Right forelimb (tissue), 1 donor: Measurements from ENCODE around the gene TMEM120B.
"Not testable (repeated sequence)": the region's sequence is repeated elsewhere in the genome, so short reads cannot be mapped to it uniquely, and the experiment has no call there.

ENCODE experiments used
- DNase-seq: peaks from one replicate; pipeline ENCODE4 v3.0.0-alpha.2; 2018

The TMEM120B gene

DNA sequence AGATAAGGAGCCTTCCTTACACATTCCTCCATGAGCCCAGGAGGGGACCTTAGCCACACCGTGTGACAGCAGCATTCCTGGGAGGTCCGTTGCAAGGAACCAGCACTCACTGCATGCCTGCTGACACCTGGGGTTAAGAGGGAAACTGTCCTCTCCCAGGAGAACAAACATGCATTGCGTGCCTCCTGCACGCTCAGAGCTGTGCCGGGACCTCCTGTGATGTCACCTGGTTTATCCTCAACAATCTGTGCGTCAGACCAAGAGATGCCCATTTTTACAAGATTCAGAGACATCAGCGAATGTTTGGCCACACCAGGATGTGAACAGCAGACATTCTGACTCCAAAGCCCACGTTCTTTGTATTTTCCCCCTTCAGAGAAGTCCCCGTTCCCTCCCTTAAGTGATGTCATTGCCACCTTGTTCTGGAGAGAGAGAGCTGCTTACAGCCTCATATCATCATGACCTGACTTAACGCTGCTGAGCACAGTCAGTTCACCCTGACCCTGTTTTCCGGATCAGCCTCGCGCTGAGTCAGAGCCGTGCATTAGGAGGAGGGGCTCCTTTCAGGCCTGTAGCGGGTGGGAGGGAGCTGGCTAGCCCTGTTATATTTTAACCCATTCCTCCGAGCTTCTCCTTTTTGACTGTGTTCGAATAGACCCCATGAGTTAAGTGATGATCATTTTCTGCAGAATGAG, 36.2 kb downstream of the TMEM120B start:
- DNase-seq = no peak

DNA sequence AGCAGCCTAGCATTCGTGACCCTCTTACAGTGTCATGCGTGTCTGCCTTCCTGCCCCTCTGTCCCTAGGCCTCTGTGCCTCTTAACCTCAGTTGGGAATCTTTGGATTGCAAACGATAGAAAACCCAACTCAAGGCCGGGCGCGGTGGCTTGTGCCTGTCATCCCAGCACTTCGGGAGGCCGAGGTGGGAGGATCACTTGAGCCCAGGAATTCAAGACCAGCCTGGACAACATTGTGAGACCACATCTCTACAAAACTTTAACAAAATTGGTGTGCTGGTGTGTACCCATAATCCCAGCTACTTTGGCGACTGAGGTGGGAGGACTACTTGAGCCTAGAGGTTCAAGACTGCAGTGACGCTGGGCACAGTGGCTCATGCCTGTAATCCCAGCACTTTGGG, 36.7 kb downstream of the TMEM120B start:
- DNase-seq = no peak

DNA sequence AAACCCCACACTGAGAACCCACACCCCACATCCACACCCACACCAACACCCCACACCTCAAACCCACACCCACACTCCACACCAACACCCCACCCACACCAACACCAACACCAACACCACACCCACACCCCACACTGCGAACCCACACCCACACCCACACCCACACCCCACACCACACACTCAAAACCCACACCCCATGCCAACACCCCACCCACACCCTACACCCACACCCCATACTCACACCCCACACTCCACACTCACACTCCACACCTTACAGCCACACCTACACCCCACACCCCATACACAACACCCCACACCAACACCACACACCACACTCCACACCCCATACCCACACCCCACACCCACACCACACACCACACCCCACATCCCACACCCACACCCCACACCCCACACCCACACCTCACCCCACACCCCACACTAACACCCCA, 38.0 kb downstream of the TMEM120B start:
- no peak for DNase-seq

DNA sequence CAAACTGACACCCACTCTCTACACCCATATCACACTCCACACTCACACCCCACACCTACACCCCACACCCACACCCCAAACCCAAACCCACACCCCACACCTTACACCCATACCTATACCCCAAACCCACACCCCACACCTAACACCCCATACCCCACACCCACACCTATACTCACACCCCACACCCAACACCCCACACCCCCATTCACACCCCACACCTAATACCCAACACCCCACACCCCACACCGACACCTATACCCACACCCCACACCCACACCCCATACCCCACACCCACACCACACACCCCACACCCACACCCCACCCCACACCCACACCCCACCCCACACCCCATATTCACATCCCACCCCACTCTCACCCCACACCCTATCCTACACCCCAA, 38.5 kb downstream of the TMEM120B start:
- no peak for DNase-seq

- no peak for DNase-seq
Observed at GRCh38 chr12:121751749-121752351, 39.3 kb downstream of the TMEM120B start.

- no peak for DNase-seq
Observed at GRCh38 chr12:121753844-121754264, 41.3 kb downstream of the TMEM120B start.

DNA sequence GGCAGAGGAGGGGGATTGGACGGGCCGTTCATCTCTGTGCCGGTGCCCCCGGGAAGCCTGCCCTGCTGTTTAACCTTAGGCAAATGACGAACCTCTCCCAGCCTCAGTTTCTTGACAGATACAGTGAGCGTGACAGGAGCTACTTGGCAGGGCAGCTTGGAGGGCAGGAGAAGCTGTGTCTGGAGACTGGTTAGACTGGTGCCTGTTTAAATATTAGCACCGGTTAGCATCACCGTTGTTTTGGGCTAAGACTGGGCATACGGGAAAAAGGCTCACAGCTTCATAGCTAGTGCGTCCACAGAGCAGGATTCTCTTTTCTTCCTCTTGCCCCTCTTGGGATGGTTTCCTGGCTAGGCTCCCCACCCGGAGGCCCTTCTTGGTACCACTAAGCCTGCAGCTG, 42.3 kb downstream of the TMEM120B start:
- DNase-seq = no peak

- DNase-seq = no peak
Observed at GRCh38 chr12:121755591-121755990, 43.0 kb downstream of the TMEM120B start.

- DNase-seq = not testable (repeated sequence)
Observed at GRCh38 chr12:121758536-121758935, 46.0 kb downstream of the TMEM120B start.

DNA sequence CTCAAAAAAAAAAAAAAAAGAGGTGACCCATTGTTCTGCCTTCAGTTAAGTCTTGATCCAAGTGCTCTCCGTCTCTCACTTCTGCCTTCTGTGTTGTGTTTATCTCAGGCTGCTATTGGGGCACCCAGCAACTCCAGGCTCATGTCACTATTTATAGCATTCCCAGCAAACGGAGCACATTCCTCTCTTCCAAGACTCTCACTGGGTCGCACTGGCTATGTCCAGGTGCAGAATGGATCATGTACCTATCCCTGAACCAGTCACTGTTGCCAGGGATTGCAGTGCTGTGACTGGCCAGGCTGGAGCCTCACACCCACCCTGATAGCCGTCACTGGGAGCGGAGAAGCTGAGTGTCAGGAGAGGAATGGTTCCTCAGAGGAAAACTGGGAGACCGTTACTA, 49.7 kb downstream of the TMEM120B start:
- DNase-seq = no peak

DNA sequence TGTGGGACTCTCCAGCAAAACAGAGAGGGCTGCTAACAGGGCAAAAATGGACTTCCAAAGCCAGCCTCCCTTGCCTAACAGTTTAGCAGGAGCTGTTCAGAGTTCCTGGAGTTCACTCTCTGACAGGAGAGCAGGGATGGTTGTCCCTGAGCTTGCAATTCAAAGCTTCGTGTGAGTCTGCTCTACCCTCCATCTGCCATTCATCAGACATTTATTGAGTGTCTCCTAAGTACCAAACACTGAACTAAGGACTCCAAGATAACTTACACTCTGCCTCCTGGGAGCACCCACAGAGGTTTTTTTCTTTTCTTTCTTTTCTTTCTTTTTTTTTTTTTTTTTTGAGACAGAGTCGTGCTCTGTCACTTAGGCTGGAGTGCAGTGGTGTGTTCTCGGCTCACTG, 52.3 kb downstream of the TMEM120B start:
- no peak for DNase-seq

DNA sequence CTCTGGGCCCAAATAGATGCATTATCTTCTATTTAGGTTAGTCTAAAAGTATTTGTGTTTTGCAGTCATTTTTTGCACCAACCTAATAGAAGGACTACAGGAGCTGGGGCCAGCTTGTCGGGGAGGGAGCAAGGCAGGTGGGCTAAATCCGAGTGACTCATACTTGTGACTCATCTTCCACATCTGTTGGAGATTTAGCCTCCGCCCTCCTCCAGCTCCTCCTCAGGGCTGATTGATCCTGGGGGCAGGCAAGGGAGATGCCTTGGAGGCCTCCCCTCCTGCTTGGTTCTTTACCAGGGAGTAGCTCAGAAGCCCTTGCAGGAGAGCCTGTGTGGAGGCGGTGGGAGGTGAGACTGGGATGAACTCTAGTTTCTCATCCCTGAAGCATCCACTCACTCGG, 53.0 kb downstream of the TMEM120B start:
- no peak for DNase-seq

GRCh38 chr12:121766290-121767039, 53.9 kb downstream of the TMEM120B start:
- no peak for DNase-seq

GRCh38 chr12:121767525-121768016, 55.0 kb downstream of the TMEM120B start:
- DNase-seq = no peak

GRCh38 chr12:121769297-121769830, 56.8 kb downstream of the TMEM120B start:
- DNase-seq = no peak

DNA sequence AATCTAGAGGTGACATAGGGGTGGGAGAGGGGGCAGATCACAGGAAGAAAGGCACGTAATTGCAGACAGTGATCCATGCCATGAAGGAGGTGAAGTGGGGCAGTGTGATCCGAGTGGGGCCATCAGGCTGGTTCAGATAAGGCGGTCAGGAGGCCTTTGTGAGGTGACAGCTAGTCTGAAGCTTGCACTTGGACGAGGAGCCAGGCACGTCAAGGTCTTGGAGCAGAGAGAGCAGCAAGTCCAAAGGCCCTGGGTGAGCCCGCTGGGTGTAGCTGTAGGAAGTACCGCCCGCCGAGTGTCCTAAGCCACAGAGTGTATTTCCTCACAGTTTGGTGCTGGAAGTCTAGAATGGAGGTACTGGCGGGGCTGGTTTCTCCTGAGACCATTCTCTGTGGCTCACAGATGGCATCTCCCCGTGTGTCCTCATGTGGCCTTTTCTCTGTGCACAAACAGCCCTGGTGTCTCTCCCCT, 57.3 kb downstream of the TMEM120B start:
- no peak for DNase-seq

- no peak for DNase-seq
Observed at GRCh38 chr12:121770388-121770787, 57.8 kb downstream of the TMEM120B start.

DNA sequence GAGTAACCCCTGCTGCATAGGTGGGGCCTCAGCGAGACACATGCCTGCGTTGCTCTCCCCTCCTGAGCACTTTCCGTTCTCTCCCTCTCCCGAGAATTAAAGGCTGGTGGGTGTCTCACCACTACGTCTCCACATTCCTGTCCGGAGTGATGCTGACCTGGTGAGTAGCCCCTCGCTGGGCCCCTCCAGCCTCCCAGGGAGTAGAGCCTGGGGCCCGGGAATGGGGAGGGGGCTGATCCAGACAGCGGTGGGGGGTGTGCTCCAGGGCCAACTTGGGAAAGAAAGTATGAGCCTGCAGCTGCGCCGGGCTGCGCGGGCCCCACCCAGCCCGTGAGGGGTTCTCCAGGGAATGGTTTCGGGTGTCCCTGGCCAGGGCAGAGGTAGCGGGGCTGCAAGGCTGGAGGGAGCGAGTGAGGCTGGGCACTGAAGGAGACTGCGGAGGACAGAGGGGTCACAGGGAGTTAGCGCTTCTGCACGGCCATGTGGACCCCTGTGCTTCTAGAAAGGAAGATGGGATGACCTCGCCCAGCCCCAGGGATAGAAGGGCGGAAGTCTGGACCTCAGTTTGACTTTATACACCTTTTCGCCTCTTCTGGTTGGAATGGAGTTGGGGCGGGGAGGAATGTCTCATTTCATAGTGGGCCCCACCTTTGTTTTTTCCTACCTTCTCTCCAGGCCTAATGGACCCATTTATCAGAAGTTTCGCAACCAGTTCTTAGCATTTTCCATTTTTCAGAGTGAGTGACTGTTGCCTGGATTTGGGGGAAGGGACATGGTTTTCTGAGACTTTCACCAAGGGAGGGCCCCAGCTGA, 58.5 kb downstream of the TMEM120B start:
- no peak for DNase-seq

DNA sequence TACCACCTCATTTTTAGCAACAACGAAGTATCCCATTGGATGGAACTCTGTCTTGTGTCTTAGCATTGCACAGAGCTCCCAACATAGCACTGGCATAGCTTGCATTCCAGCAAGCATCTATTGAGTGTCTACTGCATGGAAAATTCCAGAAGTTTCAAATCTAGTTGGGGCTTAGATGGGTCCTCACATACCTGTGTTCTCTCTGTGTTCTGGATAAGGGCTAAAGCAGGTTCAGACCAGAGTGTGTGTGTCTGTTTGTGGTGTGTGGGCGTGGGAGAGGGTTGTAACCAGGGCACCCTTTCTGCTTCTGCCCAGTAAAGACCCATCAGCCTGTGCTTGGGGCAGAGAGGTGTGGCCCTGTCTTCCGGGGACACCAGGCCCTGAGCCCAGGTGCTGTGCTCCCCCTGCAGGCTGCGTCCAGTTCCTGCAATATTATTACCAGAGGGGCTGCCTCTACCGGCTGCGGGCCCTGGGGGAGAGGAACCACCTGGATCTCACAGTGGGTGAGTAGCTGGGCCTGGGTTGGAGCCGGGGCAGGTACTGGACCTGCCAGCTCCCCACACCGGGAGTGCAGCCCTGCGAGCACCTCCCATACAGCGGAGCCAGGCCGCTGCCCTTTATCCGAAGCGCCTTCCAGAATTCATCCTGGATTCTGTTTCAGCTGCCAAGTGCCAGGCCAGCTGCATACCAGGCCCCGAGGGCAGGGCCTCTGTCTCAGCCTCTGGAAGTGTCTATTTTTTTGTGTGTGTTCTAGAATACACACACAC, 60.6 kb downstream of the TMEM120B start:
- DNase-seq = peak; percentile 72

DNA sequence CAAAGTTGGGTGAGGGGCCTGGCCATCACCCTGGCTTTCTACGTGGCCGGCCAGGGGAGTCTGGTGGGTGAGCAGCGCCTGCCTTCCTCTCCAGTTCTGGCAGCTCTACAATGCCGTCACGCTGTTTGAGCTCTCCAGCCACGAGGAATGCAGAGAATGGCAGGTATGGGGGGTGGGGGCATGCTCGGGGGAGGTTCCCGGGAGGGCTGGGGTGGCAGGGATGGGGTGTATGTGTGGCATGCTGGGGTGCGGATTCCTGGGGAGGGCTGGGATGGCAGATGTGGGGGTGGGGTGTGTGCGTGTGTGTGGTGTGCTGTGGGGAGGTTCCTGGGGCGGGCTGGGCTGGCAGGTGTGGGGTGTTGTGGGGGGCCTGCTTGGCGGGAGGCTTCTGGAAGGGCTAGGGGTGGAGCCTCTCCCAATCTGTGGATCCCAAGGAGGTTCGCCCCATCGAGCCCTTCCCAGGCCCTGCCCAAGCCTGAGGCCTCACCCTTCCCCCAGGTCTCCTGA, 62.5 kb downstream of the TMEM120B start:
- no peak for DNase-seq

DNA sequence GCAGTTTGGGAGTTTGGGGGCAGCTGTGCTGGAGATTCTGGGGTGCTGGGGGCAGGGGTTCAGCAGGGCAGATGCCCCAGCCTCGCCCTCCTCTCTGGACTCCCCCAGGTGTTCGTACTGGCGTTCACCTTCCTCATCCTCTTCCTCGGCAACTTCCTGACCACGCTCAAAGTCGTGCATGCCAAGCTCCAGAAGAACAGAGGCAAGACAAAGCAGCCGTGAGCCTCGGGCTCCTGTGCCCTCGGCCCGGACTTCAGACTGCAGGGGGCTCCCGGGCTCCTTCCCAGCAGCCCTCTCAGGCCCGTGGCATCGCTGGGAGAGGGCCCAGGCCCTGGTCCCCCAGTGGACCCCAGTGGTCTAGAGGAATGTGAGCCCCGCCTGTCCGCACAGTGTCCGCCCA, 62.9 kb downstream of the TMEM120B start:
- DNase-seq = no peak
